GM04504 (cell line): ENCODE measurements around the gene MVB12B.
"Not testable (repeated sequence)": the region's sequence is repeated elsewhere in the genome, so short reads cannot be mapped to it uniquely, and the experiment has no call there.

Experiments used
- DNase-seq: peaks from one replicate; pipeline ENCODE4 v3.0.0-alpha.2; 2012; ENCODE audit warnings: low read depth

Gene MVB12B, protein sequence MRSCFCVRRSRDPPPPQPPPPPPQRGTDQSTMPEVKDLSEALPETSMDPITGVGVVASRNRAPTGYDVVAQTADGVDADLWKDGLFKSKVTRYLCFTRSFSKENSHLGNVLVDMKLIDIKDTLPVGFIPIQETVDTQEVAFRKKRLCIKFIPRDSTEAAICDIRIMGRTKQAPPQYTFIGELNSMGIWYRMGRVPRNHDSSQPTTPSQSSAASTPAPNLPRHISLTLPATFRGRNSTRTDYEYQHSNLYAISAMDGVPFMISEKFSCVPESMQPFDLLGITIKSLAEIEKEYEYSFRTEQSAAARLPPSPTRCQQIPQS

DNA sequence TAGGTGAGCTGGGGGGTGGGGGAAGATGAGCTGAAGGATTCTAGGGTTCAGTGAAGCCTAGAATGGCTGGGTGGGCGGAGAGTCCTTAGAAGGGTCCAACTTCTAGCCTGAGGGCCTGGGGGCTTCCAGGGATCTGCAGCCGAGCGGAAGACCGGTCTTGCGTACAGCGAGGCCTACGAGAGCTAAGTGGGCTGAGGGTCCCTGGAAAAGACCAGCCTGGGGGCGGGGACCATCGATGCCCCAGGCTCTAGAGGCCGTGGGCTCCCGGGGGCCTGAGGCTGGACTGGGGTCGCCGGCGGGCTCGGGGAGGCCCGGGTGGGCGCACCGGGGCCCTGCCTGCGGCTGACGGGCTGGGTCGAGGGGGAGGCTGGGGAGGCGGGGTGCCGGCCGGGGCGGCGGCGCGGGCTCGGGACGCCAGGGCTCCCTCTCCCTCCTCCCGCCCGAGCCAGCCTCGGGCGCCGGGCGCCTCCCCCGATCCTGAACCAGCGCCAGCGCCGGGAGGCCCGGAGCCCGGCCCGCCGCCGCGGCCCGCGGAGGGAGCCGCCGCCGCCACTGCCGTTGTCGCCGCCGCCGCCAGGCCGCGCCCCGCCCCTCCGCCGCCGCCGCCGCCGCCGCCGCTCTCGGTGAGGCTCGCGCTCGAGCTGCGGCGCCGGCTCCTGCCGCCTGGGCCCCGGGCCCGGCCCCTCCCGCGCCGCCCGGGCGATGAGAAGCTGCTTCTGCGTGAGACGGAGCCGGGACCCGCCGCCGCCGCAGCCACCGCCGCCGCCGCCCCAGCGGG is at the start of gene MVB12B:
MVB12B (plus strand) TSS at position 602 of the 778 bp plus-strand sequence; CDS start at position 703, 101 bp downstream.
- no peak for DNase-seq

DNA sequence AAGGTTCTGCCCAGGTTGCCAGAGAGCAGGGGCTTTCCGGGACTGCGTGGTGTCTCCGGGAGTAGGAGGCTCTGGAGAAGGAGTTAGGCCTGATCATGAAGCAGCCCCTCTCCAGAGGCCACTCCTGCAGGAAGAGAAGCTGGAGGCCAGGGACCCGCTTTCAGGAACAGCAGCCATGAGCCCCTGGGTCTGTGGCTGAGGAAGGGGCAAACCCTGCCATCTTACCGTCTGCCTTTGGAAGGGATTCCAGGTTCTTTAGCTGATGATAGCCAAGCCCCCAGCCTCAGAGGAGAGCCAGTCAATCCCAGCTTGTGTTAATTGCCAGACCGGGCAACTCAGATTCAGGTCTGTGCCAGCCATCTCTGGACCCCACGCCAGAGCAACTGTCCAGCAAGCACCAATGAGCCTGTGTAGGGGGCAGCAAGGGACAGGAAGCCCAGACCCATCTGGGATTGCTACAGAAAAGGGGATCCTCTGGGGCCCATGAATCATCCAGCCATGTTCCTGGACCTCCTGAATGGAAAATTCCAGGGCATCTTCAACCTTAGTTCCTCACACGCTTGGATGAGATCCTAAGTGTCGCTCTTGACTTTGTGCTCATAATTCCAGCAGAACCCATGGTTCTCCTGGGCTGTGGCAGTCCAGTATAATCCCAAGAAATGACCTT is 42.7 kb upstream of the MVB12B start:
- DNase-seq: no peak

DNA sequence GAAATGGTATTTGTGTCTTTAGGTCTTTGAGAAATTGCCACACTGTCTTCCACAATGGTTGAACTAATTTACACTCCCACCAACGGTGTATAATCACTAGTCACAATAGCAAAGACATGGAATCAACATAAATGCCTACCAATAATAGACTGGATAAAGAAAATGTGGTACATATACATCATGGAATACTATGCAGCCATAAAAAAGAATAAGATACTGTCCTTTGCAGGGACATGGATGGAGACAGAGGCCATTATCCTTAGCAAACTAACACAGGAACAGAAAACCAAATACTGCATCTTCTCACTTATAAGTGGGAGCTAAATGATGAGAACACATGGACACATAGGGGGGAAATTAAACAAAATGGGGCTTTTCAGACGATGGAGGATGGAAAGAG is 41.0 kb upstream of the MVB12B start:
- not testable (repeated sequence) for DNase-seq

DNA sequence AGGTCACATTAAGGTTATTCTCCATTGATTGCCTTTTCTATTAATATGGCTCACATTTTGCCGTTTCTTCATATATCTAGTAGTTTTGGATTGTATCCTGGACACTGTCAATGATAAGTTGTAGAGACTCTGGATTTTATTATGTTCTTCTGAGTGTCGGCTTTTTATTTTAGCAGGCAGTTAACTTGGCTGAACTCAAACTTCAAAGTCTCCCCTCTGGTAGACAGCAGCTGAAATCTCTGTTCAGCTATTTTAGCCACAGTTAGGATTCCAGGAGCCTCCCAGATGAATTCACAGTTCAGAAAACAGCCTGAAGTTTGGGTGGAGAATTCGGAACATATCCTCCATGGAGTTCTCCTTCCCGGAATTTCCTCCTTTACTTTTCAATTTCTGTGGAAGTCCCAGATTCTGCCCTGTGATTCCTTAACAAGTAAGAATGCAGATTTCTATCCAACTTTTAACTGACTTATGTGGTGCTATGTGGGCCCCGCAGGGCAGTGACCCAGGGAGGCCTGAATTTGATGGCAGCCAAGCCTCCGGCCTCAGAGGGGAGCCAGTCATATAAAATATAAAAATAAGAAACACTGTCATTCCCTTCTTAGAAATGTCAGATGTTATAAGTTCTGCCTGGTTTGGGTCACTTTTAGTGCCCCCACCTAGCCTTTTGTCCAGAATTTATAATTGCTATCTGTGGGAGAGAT is 39.3 kb upstream of the MVB12B start:
- DNase-seq: no peak

DNA sequence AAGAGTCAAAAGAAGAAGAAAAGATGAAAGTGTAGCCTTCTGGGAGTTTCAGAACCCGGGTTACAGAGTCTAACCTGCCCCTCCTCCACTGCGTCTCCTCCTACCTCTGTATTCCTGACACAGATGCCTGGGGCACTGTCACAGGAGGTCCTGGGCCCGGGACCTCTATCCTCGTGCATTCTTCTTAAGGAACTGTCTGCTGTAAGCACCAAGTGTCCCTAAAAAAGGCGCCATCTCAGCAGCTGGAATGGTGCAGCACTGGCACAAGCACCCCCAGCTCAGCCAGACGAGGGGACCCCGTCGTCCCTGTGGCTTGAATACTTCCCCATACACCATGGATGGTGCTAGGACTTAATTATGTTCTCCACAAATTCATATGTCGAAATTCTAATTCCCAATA is 35.8 kb upstream of the MVB12B start:
- DNase-seq: no peak

DNA sequence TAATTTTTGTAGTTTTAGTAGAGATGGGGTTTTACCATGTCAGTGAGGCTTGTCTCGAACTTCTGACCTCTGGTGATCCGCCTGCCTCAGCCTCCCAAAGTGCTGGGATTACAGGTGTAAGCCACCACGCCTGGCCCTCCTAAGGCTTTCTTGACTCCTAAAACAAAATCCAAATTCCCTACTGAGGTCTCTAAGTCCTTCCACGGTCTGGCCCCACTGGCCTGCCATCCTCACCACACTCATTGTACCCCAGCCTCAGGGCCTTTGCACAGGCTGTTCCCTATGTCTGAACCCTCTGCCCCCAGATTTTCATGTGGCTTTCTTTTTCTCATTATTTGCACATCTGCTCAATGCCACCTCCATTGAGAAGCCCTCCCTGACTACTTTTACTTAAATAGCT is 34.7 kb upstream of the MVB12B start:
- DNase-seq: no peak

DNA sequence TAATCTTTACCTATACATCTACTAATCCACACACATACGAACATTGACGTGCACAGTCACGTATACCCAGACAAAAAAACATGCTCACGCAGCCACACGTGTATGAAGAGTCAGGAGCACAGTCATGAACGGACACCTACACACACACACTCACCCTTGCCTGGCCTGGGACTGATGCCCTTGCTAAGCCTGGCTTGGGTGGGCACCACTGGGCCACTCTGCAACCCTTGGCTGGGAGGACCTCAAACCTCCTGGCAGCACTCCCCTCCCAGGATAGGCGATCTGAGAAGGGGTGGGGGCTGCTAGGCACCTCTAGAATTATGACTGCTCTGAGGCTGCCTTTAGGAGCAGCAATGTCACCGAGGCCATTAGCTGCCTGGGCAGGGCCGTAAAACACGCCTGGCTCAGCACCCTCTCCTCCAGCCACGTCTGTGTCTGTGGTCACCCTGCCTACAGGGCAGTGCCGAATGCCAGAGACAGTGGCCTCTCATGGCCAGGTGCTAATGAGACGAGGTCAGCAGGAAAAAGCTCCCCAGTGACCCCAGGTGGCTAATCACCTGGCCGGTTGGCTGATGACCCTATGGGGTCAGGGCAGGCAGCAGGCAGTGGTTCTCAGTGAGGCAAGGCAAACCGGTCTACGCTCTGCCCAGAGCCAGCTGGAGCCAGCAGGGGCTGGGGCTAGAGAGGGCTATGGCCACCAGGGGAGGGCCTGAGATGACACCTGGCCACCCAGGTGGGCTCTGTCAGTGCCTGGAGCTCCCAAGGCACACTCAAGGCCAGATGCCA is 33.7 kb upstream of the MVB12B start:
- no peak for DNase-seq

DNA sequence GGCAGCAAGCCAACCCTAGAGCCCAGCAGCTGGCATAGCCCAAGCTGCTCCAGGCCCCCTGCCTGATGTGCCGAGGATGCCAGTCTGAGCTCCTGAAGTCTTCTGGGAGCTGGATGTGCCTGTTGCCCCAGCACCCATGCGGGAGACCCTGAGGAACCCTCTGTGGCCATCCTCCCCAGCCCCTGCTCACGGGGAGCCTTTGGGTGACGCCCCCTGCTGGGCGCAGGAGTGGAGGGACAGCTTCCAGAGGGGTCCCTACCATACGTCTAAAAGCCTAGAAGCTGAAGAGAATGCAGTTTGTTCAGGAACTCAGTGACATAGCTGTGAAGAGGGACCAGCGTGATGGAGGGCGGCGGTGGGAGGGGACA is 33.1 kb upstream of the MVB12B start:
- no peak for DNase-seq

DNA sequence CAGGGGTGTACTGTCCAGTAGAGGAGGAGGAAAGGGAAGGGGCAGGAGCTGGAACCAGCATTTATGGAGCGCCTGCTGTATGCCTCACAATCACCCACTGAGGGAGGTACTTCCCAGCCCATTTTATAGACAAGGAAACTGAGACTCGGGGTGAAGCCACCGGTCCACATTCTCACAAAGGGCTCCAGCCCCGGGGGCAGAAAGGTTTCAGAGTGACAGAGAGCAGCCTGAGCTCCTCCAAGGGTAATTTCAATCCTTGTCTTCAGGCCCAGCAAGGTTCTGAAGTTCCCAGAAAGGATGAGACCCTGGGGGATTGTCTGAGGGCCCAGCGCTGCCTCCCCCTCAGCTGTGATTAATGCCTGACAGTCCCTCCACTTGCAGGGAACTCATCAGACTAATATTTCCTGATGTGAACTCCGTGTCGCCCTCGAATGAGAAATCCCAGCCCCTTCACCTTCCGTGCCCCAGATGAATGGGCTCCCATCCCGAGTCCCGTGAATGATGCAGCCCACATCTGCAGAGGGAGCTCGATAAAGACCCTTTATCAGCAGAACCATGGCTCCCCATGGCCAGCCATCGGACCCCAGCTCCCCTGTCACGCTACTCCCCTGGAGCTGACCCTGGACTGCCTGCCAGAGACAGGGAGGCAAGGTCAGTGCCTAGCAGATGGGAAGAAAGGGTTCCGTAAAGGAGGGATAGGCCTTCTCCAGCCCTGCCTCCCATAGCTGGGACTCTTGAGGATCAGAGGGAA is 32.1 kb upstream of the MVB12B start:
- DNase-seq: no peak

DNA sequence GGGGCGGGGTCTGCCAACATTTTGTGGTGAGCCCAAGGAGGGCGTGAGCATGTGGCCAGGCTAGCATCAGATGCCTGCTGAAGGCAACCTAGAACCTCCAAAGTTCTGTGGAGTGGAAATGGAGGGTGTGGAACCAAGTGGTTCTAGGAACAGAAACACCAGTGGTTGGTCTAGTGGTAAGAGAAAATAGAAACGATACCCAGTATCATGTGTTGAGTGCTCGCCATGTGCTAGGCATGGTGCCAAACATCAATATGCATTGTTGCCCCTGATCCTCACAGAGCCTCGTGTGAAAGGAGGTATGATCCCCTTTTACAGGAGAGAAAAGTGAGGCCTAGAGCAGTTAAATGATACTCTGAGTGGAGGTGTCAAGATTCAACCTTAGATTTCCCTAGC is 31.5 kb upstream of the MVB12B start:
- DNase-seq: no peak

DNA sequence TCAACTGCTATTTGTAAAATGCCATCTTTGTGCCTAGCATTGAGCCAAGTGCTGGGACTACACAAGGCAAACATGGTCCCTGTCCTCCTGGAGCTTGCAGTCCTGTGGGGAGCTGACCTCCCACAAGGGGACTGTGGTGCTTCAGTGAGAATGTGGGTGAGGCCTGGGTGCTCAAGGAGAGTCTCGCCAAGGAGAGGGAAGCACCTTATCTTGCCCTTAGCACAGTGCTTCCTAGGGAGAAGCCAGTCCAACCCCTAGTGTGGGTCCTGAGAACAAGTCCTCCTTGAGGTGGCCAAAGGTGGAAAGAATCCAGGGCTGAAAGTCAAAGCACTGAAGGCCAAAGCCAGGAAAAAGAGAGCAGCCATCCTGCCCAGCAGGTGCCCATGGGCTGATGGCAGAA is 31.1 kb upstream of the MVB12B start:
- DNase-seq: no peak

DNA sequence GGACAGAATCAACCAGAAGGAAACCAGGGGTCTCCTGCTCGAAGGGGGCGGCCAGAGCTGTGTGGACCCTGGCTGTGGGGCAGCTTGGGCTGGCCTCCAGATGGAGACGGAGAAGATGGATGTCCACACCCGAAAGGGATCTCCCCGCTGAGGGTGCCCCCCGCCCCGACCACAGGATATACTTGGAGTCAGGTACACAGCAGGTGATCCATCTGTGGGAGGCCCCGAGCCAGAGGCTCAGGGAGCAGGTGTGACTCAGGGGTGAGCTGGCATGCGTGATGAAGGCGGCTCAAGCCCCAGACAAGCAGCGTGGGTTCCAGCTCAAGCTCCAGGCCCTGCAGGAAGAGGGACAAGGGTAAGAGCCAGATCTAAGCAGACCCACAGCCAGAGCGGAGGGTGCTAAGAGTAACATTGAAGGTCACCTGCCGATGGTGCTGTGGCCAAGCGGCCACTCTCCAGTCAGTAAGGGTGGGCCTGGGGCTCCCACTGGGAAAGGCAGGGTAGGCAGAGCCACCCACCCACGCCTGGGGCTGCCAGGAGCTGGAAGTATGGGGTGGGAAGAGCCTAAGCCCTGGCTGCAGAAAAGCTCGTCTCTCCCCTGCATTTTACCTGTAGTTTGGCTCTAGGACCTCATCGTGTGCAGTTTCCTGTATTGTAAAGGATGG is 30.6 kb upstream of the MVB12B start:
- DNase-seq: no peak

DNA sequence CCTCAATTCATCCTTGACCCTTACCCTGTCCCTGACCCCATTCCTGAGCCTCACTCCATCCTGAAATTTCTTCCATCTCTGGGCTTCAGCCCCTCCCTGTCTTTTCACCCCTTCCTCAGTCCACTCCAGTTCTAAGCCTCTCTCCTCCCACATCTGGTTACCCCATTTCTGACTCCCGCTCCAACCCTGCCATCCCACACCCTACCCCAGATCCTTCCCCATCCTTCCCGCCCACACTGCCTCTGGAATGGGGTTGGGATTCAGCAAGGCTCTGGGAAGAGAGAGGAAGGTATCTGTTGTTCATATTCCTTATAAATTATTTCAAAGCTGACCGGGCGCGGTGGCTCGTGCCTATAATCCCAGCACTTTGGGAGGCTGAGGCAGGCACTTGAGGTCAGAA is 29.9 kb upstream of the MVB12B start:
- DNase-seq: no peak

DNA sequence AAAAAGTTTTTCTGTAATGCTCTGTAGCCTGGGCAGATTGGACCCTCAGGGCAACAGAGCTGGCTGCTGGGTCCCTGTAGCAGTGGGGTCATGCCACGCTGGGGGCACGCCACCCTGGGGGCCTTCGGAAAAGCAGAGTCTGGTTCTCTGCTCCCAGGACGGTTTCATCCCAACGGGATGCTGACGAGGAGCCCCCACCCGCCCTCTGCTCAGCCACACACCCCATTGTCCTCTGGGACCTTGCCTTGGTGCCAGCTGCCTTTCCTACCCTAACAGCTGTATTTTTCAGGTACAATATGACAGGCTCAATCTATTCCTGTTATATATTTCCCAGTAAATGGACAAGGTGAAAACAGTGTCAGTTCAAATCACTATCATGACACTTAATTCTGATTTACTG is 29.0 kb upstream of the MVB12B start:
- DNase-seq: no peak

DNA sequence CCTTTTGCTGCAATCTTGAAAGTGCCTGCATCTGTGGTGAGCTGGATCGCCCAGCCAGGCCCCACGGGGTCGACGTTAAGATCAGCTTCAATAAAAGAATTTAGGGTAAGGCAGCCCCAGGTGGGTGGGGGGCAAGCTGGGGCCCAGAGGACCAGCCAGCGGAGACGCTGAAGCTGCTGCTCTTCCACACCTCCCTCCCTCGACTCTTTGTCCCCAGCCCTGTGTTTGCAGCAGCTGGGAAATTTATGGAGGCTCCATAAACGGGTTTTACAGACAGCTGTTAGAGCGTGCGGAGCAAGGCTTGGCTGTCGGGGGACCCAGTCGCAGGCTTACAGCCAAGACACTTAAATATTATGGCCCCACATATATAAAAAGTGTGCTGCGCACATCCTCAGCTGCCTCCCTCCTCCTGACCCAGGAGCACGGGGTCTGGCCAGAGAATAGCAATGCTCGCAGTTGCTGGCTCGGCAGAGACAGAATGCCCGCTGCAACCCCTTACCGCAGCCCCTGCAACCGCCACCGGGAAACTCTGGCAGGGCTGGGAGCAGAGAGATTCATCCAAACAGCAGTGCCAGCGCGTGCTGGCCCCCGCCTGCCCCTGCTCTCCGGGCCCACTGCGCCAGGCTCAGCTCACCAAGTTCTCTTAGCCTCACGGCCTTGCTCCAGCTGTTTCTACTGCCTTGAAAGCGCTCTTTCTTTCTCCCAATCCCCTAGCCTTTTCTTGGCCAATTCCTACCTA is 28.4 kb upstream of the MVB12B start:
- DNase-seq: no peak

DNA sequence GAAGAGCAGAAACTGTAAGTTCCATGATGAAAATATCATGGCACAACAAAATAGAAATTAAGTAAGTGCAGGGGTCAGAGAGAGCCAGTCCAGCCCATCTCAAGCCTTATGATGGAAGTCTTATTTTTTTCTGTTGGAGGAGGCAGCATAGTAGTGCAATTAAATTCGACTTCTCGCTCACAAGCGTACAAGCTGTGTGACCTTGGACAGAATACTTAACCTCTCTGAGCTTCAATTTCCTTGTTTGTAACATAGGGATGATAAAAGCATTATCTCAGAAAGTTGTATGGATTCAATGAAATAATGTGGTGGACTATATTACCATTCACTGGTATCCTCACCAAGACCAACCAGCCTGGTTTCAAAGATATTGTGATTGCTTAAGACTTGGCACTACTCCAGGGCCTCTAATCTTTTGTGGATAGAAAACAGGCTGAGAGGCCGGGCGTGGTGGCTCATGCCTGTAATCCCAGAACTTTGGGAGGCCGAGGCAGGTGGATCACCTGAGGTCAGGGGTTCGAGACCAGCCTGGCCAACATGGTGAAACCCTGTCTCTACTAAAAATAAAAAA is 26.8 kb upstream of the MVB12B start:
- no peak for DNase-seq

DNA sequence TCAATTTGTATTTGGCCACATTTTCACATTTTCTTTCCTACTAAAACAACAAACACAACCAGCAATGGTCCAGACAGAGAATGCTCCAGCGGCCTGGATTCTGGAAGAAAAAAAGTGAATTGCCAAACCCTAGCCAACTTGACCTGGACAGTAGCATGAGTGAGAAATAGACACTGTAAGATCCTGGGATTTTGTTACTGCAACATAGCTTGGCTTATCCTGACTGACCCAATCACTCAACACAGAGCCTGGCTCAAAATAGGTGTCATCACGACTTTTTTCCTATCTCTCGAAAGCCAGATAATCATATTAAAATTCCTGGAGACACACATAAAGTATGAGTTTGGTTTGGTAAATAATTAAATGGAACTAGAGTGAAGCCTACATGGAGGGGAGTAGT is 25.4 kb upstream of the MVB12B start:
- no peak for DNase-seq

DNA sequence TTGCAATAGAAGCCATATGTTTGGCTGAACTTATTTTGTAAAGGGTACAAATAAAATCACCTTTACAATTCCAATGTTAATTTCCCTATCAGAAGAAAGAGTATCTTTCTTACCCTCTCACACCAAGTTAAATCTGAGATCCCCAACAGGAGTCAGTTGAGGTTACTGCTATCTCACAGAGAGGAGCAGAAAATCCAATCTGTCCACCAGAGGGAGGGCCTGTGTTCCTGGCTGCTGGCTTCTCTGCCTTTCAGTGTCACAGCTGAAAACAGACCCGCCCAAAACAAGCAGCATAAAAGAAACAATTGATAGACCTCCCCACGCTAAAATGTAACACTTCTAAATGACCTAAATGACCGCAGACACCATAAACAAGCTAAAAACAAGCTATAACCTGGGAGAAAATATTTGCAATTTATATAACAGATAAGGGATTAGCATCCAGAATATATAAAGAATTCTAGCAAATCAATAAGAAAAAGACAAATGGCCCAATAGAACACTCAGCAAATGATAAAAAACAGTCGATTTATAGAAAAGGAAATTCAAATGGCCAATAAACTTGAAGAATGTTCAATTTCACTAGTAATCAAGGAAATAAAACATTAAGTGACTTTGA is 24.5 kb upstream of the MVB12B start:
- DNase-seq: peak; percentile 32

DNA sequence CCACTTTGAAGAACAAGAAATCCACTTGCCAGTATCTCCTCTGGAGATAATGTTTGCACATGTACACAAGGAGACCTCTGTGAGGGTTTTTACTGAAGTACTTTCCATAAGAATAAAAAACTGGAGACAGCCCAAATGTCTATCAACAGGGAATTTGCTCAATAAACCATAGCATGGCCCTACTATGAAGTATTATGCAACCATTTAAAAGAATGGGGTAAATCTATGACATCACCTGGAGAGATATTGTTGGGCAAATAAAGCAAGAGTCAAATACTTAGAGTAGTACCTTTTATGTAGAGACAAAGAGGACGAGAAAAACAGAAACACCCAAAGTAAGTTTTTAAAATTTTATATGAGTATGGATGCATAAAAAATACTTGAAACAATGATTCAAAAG is 23.9 kb upstream of the MVB12B start:
- DNase-seq: no peak
